Measurements from ENCODE around the gene MED14. TPM values are rescaled to one million over a fixed set of nuclear protein-coding genes. Genes with fewer than 3 reads are reported as not detected.

Gene MED14
- total RNA-seq, 2 donors from 2014 or later = 22.2 to 35.8 TPM

DNA sequence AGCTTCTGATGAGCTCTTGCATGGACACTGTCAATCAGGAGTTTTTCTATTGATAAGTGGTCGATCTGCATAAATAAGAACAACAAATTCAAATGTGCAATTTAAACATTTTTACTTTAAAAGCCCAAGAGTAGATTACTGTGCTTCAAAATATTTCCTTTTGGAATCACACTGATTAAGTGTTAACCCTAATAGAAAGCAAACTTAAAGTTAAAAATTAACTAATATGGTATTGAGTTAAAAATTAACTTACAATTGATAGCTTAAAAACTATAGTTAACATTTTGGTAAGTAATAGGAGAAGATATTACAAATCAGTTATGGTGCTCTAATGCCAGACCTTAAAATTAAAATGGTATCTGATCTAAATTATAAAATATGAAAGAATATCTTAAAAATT, 25.9 kb downstream of the MED14 start:
- Histone ChIP-seq H3K27ac (no peak overlapping the region), H3K9me3 (no peaks in the 10 kb centered on the region), H3K4me3 (no peak overlapping the region), H3K4me1 (replicated peaks) (no peaks in the 10 kb centered on the region), H3K27me3 (replicated peaks; ENCODE audit: insufficient read depth) (no peaks in the 10 kb centered on the region), H3K36me3 (no peaks in the 10 kb centered on the region)
- 94% methylated on average over 1 of the region's 1 CpG for WGBS
- intact Hi-C loops (cut with DNase I) = no loop called here
- DNase-seq (ENCODE audit: low spot score) = no peak
- TF ChIP-seq, protein P1, sequence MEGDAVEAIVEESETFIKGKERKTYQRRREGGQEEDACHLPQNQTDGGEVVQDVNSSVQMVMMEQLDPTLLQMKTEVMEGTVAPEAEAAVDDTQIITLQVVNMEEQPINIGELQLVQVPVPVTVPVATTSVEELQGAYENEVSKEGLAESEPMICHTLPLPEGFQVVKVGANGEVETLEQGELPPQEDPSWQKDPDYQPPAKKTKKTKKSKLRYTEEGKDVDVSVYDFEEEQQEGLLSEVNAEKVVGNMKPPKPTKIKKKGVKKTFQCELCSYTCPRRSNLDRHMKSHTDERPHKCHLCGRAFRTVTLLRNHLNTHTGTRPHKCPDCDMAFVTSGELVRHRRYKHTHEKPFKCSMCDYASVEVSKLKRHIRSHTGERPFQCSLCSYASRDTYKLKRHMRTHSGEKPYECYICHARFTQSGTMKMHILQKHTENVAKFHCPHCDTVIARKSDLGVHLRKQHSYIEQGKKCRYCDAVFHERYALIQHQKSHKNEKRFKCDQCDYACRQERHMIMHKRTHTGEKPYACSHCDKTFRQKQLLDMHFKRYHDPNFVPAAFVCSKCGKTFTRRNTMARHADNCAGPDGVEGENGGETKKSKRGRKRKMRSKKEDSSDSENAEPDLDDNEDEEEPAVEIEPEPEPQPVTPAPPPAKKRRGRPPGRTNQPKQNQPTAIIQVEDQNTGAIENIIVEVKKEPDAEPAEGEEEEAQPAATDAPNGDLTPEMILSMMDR (IDR thresholded peaks at IDR 0.05) = no peak
- TF ChIP-seq POLR2AphosphoS5 (IDR thresholded peaks at IDR 0.05) = no peak
- TF ChIP-seq POLR2A (IDR thresholded peaks at IDR 0.05) = no peak

DNA sequence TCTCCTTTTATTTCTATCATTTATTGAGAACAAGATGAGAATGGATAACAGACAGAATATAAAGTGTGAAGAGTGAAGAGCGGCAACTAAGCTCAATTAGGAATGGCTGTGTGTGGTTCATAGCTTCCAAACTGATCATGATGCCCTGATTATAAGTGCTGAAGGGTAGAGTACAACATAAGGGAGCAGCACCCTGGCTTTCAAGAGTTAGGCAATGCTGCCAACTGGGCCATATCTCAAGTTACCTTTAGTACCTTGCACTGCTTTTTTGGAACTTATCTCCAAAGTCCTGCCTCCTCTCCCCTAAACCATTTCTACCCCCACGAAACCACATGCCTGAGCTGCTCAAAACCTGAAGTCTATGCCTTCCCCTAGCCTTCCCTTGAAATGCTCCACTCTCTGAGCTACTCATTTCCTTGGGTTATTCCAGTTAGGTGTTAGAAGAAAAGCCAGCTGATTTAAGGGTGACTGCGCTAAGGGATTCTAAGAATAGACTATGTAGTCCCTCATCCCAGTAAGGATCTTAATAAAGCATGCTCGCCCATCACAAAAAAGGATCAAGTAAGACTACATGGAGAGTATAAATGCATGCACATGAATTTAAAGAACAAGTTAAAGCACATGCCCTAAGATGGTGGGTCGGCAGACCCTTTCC, 29.6 kb downstream of the MED14 start:
- H3K27me3 ChIP-seq (replicated peaks; ENCODE audit: insufficient read depth) = no peaks in the 10 kb centered on the region
- H3K36me3 ChIP-seq = no peaks in the 10 kb centered on the region
- H3K4me1 ChIP-seq (replicated peaks) = no peaks in the 10 kb centered on the region
- no peak for TF ChIP-seq POLR2AphosphoS5 (IDR thresholded peaks at IDR 0.05)
- no peak for TF ChIP-seq POLR2A (IDR thresholded peaks at IDR 0.05)
- TF ChIP-seq, protein P1 (IDR thresholded peaks at IDR 0.05) = no peak
- H3K4me3 ChIP-seq = no peak overlapping the region
- H3K9me3 ChIP-seq = no peaks in the 10 kb centered on the region
- DNase-seq (ENCODE audit: low spot score) = no peak
- intact Hi-C loops (cut with DNase I) = no loop called here
- WGBS = 94% methylated on average over 5 of the region's 5 CpGs
- no peak overlapping the region for H3K27ac ChIP-seq

DNA sequence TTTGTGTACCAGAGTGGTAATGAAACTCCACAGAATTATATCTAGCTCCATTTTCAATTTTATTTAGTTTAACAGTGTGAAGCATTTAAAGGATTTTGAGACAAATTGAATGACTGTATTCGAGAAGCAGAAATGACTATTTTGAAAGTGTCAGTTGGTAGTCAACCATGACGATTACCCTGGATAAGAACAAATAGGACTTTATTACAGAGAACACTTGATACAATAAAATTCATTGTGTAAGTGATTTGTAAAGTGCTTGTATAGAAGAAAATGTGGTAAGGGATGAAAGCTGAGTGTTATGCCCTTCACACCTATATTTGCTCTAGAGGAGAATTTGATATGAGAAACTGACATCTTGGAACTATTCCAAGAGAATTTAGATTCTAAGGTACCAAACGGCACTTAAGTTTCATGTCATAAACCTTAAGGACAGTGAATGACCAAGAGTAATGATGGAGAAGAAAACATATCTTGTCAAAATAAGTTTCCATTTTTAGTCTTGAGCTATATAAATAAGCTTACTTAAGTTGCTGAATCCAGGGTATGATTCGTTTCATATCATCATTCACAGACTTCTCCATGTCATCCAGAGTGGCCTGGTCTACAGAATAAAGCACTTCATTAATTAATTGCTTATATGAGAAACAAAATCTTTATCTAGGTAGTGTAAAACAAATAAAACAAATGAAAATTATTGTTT, 34.6 kb downstream of the MED14 start:
- no peaks in the 10 kb centered on the region for H3K27me3 ChIP-seq (replicated peaks; ENCODE audit: insufficient read depth)
- H3K36me3 ChIP-seq = no peaks in the 10 kb centered on the region
- 78% methylated on average over 4 of the region's 4 CpGs for WGBS
- intact Hi-C loops (cut with DNase I) = no loop called here
- H3K9me3 ChIP-seq = no peaks in the 10 kb centered on the region
- H3K4me1 ChIP-seq (replicated peaks) = no peaks in the 10 kb centered on the region
- TF ChIP-seq POLR2AphosphoS5 (IDR thresholded peaks at IDR 0.05) (no peak), POLR2A (IDR thresholded peaks at IDR 0.05) (no peak)
- TF ChIP-seq, protein P1 (IDR thresholded peaks at IDR 0.05) = no peak
- no peak overlapping the region for H3K4me3 ChIP-seq
- DNase-seq (ENCODE audit: low spot score) = no peak
- no peak overlapping the region for H3K27ac ChIP-seq

DNA sequence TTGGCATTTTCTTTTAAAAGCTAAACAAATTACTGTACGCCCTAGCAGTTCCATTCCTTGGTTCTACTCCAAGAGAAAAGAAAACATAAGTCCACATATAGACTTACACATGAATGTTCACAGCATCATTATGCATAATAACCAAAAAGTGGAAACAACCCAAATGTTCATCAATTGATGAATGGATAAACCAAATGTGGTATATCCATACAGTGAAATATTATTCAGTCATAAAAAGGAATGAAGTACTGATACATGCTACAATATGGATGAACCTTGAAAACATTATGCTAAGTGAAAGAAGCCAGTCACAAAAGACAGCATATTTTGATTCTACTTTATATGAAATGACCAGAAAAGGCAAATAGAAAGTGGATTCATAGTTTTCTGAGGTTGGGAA, 36.5 kb downstream of the MED14 start:
- intact Hi-C loops (cut with DNase I) = no loop called here
- no peaks in the 10 kb centered on the region for H3K27me3 ChIP-seq (replicated peaks; ENCODE audit: insufficient read depth)
- H3K4me3 ChIP-seq = no peak overlapping the region
- no peak overlapping the region for H3K27ac ChIP-seq
- H3K9me3 ChIP-seq = no peaks in the 10 kb centered on the region
- TF ChIP-seq POLR2A (IDR thresholded peaks at IDR 0.05) (no peak), POLR2AphosphoS5 (IDR thresholded peaks at IDR 0.05) (no peak)
- TF ChIP-seq, protein P1 (IDR thresholded peaks at IDR 0.05) = no peak
- H3K36me3 ChIP-seq = no peaks in the 10 kb centered on the region
- no peaks in the 10 kb centered on the region for H3K4me1 ChIP-seq (replicated peaks)
- no peak for DNase-seq (ENCODE audit: low spot score)
- WGBS = 73% methylated on average over 1 of the region's 1 CpG

GRCh38 chrX:40694802-40695201, 40.5 kb downstream of the MED14 start:
- Histone ChIP-seq H3K27me3 (replicated peaks; ENCODE audit: insufficient read depth) (no peaks in the 10 kb centered on the region), H3K36me3 (no peaks in the 10 kb centered on the region), H3K9me3 (no peaks in the 10 kb centered on the region), H3K27ac (no peak overlapping the region), H3K4me1 (replicated peaks) (no peaks in the 10 kb centered on the region), H3K4me3 (no peak overlapping the region)
- TF ChIP-seq, protein P1 (IDR thresholded peaks at IDR 0.05) = no peak
- TF ChIP-seq POLR2A (IDR thresholded peaks at IDR 0.05) (no peak), POLR2AphosphoS5 (IDR thresholded peaks at IDR 0.05) (no peak)
- 100% methylated on average over 1 of the region's 1 CpG for WGBS
- intact Hi-C loops (cut with DNase I) = no loop called here
- no peak for DNase-seq (ENCODE audit: low spot score)
